ENCODE data around the gene SLC17A1.
"Not testable (repeated sequence)": the region's sequence is repeated elsewhere in the genome, so short reads cannot be mapped to it uniquely, and the experiment has no call there.

SLC17A1 gene

GRCh38 chr6:25756382-25757363 lies 75.2 kb downstream of the SLC17A1 start:
- DNase-seq (ENCODE audit: low read depth), result no peak

- no peak for DNase-seq (ENCODE audit: low read depth)
Measured at GRCh38 chr6:25755483-25755882, 76.4 kb downstream of the SLC17A1 start.

- DNase-seq (ENCODE audit: low read depth), result no peak
Measured at GRCh38 chr6:25754535-25754934, 77.3 kb downstream of the SLC17A1 start, which contains the start of gene SLC17A4. Gene SLC17A4 (plus strand): TSS chr6:25754742. CDS start chr6:25761963, 7,221 bp downstream.

- DNase-seq (ENCODE audit: low read depth), result no peak
Measured at GRCh38 chr6:25753079-25753478, 78.8 kb downstream of the SLC17A1 start.

- no peak for DNase-seq (ENCODE audit: low read depth)
Measured at GRCh38 chr6:25750906-25751305, 80.9 kb downstream of the SLC17A1 start.

GRCh38 chr6:25749837-25750236 lies 82.0 kb downstream of the SLC17A1 start:
- DNase-seq (ENCODE audit: low read depth), result no peak

GRCh38 chr6:25748601-25749517 lies 83.0 kb downstream of the SLC17A1 start:
- DNase-seq (ENCODE audit: low read depth), result not testable (repeated sequence)

GRCh38 chr6:25748049-25748448 lies 83.8 kb downstream of the SLC17A1 start:
- DNase-seq (ENCODE audit: low read depth), result no peak

GRCh38 chr6:25747477-25747876 lies 84.4 kb downstream of the SLC17A1 start:
- DNase-seq (ENCODE audit: low read depth), result no peak

GRCh38 chr6:25746968-25747367 lies 84.9 kb downstream of the SLC17A1 start:
- no peak for DNase-seq (ENCODE audit: low read depth)

GRCh38 chr6:25745836-25746235 lies 86.0 kb downstream of the SLC17A1 start:
- no peak for DNase-seq (ENCODE audit: low read depth)

GRCh38 chr6:25743868-25744267 lies 88.0 kb downstream of the SLC17A1 start:
- DNase-seq (ENCODE audit: low read depth), result no peak

- no peak for DNase-seq (ENCODE audit: low read depth)
Measured at GRCh38 chr6:25735261-25735660, 96.6 kb downstream of the SLC17A1 start.
